GM23248 (cell line): Measurements from ENCODE around the gene RADIL. TPM values are rescaled to one million over a fixed set of nuclear protein-coding genes. Genes with fewer than 3 reads are reported as not detected.

Source experiments
- DNase-seq: peaks from one replicate; pipeline ENCODE4 v3.0.0-alpha.2; 2015
- H2AFZ ChIP-seq: fragments of 200-600 bp; sonication (generic); 2 replicates; pipeline ENCODE4 v1.6.1; 2016; ENCODE audit warnings: antibody characterized with exemption
- H3F3A ChIP-seq: fragments of 200-600 bp; sonication (generic); 2 replicates; pipeline ENCODE4 v1.6.1; 2016; ENCODE audit warnings: mild to moderate bottlenecking, antibody characterized with exemption, mixed run types; ENCODE audit not compliant: insufficient read depth
- H3K27ac ChIP-seq: fragments of 200-600 bp; sonication (generic); 2 replicates; pipeline ENCODE4 v1.5.1; 2016; ENCODE audit warnings: mild to moderate bottlenecking
- H3K27me3 ChIP-seq: fragments of 200-600 bp; sonication (generic); replicated peaks from 2 replicates; pipeline ENCODE4 v1.6.1; 2016; ENCODE audit warnings: mild to moderate bottlenecking; ENCODE audit not compliant: insufficient read depth
- H3K36me3 ChIP-seq: fragments of 200-600 bp; sonication (generic); 2 replicates; pipeline ENCODE4 v1.6.1; 2016; ENCODE audit warnings: low read depth, mild to moderate bottlenecking
- H3K4me1 ChIP-seq: fragments of 200-600 bp; sonication (generic); 2 replicates; pipeline ENCODE4 v1.6.1; 2016; ENCODE audit warnings: mild to moderate bottlenecking; ENCODE audit not compliant: insufficient read depth
- H3K4me2 ChIP-seq: fragments of 200-600 bp; sonication (generic); one replicate; pipeline ENCODE4 v1.6.1; 2016; ENCODE audit warnings: mild to moderate bottlenecking; ENCODE audit not compliant: unreplicated experiment
- H3K4me3 ChIP-seq: fragments of 200-600 bp; sonication (generic); 2 replicates; pipeline ENCODE4 v1.5.1; 2016; ENCODE audit warnings: mild to moderate bottlenecking
- H3K79me2 ChIP-seq: fragments of 200-600 bp; sonication (generic); 2 replicates; pipeline ENCODE4 v1.6.1; 2016; ENCODE audit warnings: mild to moderate bottlenecking; ENCODE audit not compliant: insufficient read depth
- H3K9ac ChIP-seq: fragments of 200-600 bp; sonication (generic); 2 replicates; pipeline ENCODE4 v1.6.1; 2016; ENCODE audit warnings: mild to moderate bottlenecking
- H3K9me2 ChIP-seq: fragments of 200-600 bp; sonication (generic); 2 replicates; pipeline ENCODE4 v1.6.1; 2016; ENCODE audit warnings: mixed run types, mild to moderate bottlenecking, moderate library complexity; ENCODE audit not compliant: insufficient read depth
- H3K9me3 ChIP-seq: fragments of 200-600 bp; sonication (generic); one replicate; pipeline ENCODE4 v1.6.1; 2017; ENCODE audit warnings: low read depth
- H4K20me1 ChIP-seq: fragments of 200-600 bp; sonication (generic); 2 replicates; pipeline ENCODE4 v1.6.0; 2016; ENCODE audit not compliant: insufficient read depth
- EZH2 ChIP-seq: fragments of 200-600 bp; sonication (generic); IDR thresholded peaks from 2 replicates; pipeline ENCODE4 v1.6.1; 2018; ENCODE audit warnings: antibody characterized with exemption, mild to moderate bottlenecking; ENCODE audit not compliant: insufficient read depth, poor library complexity, severe bottlenecking
- EZH2phosphoT487 ChIP-seq: fragments of 200-600 bp; sonication (generic); IDR thresholded peaks from 2 replicates; pipeline ENCODE4 v1.6.1; 2018; ENCODE audit warnings: antibody characterized with exemption, moderate library complexity, mild to moderate bottlenecking, low read depth; ENCODE audit not compliant: insufficient read depth
- WGBS, 2 experiments: methylation state at CpG; one replicate each; pipeline ENCODE4 v1.1.6; 2015 to 2017; ENCODE audit warnings: low lambda C conversion rate in 2 of 2, low coverage in 1 of 2; ENCODE audit errors: missing lambda C conversion rate in 2 of 2; 5-methylcytosine and 5-hydroxymethylcytosine counted together
- in situ Hi-C: fragments of 300-500 bp; cut with MboI; formaldehyde crosslinking; loops from 2 replicates; pipeline ENCODE4 v1.15.0; 2020
- microRNA-seq: library from miRNA; unstranded; fragments of <30 nt; microRNA quantifications from one replicate; pipeline ENCODE4, GENCODE V29; 2016; ENCODE audit warnings: borderline number of aligned reads
- polyA plus RNA-seq: library from polyadenylated mRNA; unstranded; fragments of >200 nt; fragmentation: Nextera tagmentation; extraction: Ambion mirVana; gene quantifications from 2 replicates; pipeline ENCODE4 v1.2.1, GENCODE V29; 2016
- small RNA-seq: library from RNA; depleted of rRNA; stranded (forward); fragments of <200 nt; gene quantifications from one replicate; pipeline ENCODE3, GENCODE V24; 2014; ENCODE audit warnings: low read depth, low replicate concordance
- total RNA-seq: library from RNA; depleted of rRNA; stranded (reverse); fragments of >200 nt; shearing (Covaris generic); gene quantifications from 2 replicates; pipeline ENCODE4 v1.2.3, GENCODE V29; 2014; rRNA removed

Gene RADIL
- total and polyA plus RNA-seq, 2 experiments from 2014 or later, result 0.55 to 4.3 TPM

- in situ Hi-C loops, result no loop called here
- 91 to 92% methylated on average over 17 to 20 of the region's 20 CpGs for whole genome bisulfite sequencing, 2 experiments
- H3K9ac ChIP-seq, result no peak overlapping the region
- no peak for DNase-seq
- no peaks in the 10 kb centered on the region for H4K20me1 ChIP-seq
- no peak overlapping the region for H2AFZ ChIP-seq
- no peaks in the 10 kb centered on the region for H3K27me3 ChIP-seq
- no peak overlapping the region for H3K4me3 ChIP-seq
- H3K79me2 ChIP-seq, result peaks cover 97% of the 10 kb centered on the region
- TF ChIP-seq EZH2, result no peak
- no peak for TF ChIP-seq EZH2phosphoT487
- no peaks in the 10 kb centered on the region for H3K9me3 ChIP-seq
- H3K4me2 ChIP-seq, result no peak overlapping the region
- peaks cover 16% of the 10 kb centered on the region; the same call in 1 of the 2 replicates for H3K36me3 ChIP-seq
- no peaks in the 10 kb centered on the region for H3K9me2 ChIP-seq
- peaks cover 19% of the 10 kb centered on the region for H3F3A ChIP-seq
- no peak overlapping the region for H3K27ac ChIP-seq
- peaks cover 3% of the 10 kb centered on the region; the same call in 1 of the 2 replicates for H3K4me1 ChIP-seq
Measured at GRCh38 chr7:4751398-4751947, 132.0 kb downstream of the RADIL start.

- TF ChIP-seq EZH2 (no peak), EZH2phosphoT487 (no peak)
- WGBS, 2 experiments, result 90 to 94% methylated on average over 15 of the region's 15 CpGs
- peaks cover 8% of the 10 kb centered on the region; the same call in 1 of the 2 replicates for H3K36me3 ChIP-seq
- no peak overlapping the region for H3K4me2 ChIP-seq
- no peaks in the 10 kb centered on the region for H3K9me2 ChIP-seq
- no peak overlapping the region for H3K4me3 ChIP-seq
- peaks cover 85% of the 10 kb centered on the region for H3K79me2 ChIP-seq
- no peaks in the 10 kb centered on the region for H3K27me3 ChIP-seq
- in situ Hi-C loops, result no loop called here
- no peaks in the 10 kb centered on the region for H4K20me1 ChIP-seq
- peaks cover 10% of the 10 kb centered on the region for H3K4me1 ChIP-seq
- H3K27ac ChIP-seq, result no peak overlapping the region
- H2AFZ ChIP-seq, result no peak overlapping the region
- DNase-seq, result no peak
- peaks cover 31% of the 10 kb centered on the region for H3F3A ChIP-seq
- no peak overlapping the region for H3K9ac ChIP-seq
- no peaks in the 10 kb centered on the region for H3K9me3 ChIP-seq
Measured at GRCh38 chr7:4749798-4750197, 133.7 kb downstream of the RADIL start.

GRCh38 chr7:4749363-4749762 lies 134.2 kb downstream of the RADIL start:
- Histone ChIP-seq H3K9me3 (no peaks in the 10 kb centered on the region), H3F3A (peaks cover 34% of the 10 kb centered on the region), H3K4me1 (peaks cover 14% of the 10 kb centered on the region), H2AFZ (no peak overlapping the region), H3K27ac (no peak overlapping the region), H3K9ac (no peak overlapping the region), H3K36me3 (peaks cover 8% of the 10 kb centered on the region; the same call in 1 of the 2 replicates), H3K9me2 (no peaks in the 10 kb centered on the region), H3K4me3 (no peak overlapping the region), H3K79me2 (peaks cover 82% of the 10 kb centered on the region), H4K20me1 (no peaks in the 10 kb centered on the region), H3K4me2 (no peak overlapping the region), H3K27me3 (no peaks in the 10 kb centered on the region)
- in situ Hi-C loops, result no loop called here
- 94 to 98% methylated on average over 14 of the region's 14 CpGs for WGBS, 2 experiments
- no peak for DNase-seq
- no peak for TF ChIP-seq EZH2phosphoT487

Small RNAs within 50 kb of the gene (microRNA-seq; reads per million reads assigned to microRNA genes)
- not detected for gene MIR4656

Small RNAs within 50 kb of the gene (small RNA-seq; reads per million reads assigned to genes)
- gene MIR4656 (not detected), gene RF00019 (not detected)

Other genes with a start within 250 kb of the RADIL start
- 16.4 and 21.4 TPM in 2 replicates for gene FOXK1, start 201.4 kb downstream of the RADIL start, total RNA-seq
- 7.4 and 8.5 TPM in 2 replicates for gene FOXK1, start 201.4 kb downstream of the RADIL start, polyA plus RNA-seq
- 44.5 and 48.7 TPM in 2 replicates for gene AP5Z1, start 108.1 kb downstream of the RADIL start, total RNA-seq
- 31.1 and 31.2 TPM in 2 replicates for gene AP5Z1, start 108.1 kb downstream of the RADIL start, polyA plus RNA-seq
- 0.11 TPM in 1 of 2 replicates, not detected in the other for gene PAPOLB, start 21.7 kb downstream of the RADIL start, total RNA-seq
- gene PAPOLB, start 21.7 kb downstream of the RADIL start, polyA plus RNA-seq, result 0.04 TPM in 1 of 2 replicates, not detected in the other
- not detected in 2 replicates for gene MMD2, start 75.5 kb upstream of the RADIL start, total RNA-seq
- gene MMD2, start 75.5 kb upstream of the RADIL start, polyA plus RNA-seq, result not detected in 2 replicates
- 8.4 and 10.6 TPM in 2 replicates for gene RBAK, start 162.1 kb upstream of the RADIL start, total RNA-seq
- gene RBAK, start 162.1 kb upstream of the RADIL start, polyA plus RNA-seq, result 4.6 and 5.1 TPM in 2 replicates